Islet of Langerhans (tissue), 1 donor: ENCODE results near the gene FBXL14.
"Not testable (repeated sequence)": the region's sequence is repeated elsewhere in the genome, so short reads cannot be mapped to it uniquely, and the experiment has no call there.

Experiments
- FAIRE-seq: peaks from one replicate; lab custom pipeline; 2011; peaks lifted over from hg19 to GRCh38; lab: Jason Lieb, UNC

The FBXL14 gene

DNA sequence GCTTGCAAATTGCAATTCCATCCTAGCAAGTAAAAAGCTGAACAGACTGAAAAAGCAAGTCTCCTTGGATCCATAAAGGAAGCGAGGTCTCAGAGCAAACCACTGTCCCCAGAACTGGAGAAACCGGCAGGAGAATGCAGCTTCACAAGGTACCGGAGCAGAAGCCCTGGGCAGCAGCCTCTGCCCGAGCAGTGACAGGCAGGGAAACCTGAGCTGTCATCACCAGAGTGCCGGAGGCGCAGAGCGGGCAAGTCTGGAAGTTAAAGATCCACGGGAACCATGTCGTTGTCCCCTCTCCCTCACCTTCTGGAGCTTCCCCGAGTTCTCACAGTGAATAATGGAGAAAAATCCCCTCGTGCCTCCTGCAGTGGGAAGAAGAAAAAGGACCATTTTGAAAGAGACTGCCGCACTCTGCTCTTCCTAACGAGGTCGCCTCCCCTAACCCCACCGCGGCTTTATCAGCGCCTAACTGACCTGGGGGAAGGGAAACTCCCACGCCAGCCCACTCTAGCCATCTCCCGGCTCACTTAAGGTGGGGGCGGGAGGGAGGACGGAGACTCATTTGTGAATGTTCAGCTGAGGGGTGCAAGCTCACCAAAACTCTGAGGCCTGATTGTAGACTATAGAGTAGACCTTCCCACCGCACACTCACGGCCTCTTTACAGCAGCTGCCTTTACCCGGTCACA is 27.8 kb downstream of the FBXL14 start:
- no peak for FAIRE-seq

DNA sequence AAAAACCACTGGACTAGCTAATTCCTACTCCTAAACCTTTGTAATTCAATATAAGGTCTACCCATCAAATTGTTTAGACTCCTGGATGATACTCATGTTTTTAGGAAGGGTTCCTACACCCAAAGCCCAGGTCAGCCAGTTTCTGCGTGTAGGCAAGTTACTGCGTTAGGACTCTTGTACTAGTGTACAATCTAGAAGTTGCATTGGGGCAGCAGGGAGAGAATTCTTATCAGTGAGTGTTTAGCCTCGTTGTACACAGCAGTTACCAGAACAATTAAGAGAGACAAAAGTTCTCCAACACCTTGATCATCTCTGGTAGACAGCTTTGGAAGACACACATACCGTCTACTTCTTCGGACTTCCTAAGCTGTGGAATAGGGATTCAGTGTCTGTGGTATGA is 29.2 kb downstream of the FBXL14 start:
- no peak for FAIRE-seq

DNA sequence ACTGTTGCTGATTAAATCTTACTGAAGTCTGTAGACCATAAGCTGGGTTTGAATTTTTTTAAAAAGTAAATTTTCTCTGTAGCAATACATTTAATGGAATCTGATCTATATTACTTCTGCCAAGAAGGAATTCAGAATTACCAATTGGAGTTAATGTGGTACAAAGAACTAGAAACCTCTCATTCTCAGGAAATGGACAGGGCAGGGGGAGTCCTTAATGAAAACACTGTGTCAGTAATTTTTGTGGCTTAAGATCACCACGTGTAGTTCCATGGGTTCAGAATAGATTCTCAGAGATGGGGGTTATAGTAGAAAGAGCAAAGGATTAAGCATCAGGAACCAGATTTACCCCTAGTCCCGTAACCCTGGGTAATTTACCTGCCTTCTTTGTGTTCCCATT is 30.3 kb downstream of the FBXL14 start:
- no peak for FAIRE-seq

DNA sequence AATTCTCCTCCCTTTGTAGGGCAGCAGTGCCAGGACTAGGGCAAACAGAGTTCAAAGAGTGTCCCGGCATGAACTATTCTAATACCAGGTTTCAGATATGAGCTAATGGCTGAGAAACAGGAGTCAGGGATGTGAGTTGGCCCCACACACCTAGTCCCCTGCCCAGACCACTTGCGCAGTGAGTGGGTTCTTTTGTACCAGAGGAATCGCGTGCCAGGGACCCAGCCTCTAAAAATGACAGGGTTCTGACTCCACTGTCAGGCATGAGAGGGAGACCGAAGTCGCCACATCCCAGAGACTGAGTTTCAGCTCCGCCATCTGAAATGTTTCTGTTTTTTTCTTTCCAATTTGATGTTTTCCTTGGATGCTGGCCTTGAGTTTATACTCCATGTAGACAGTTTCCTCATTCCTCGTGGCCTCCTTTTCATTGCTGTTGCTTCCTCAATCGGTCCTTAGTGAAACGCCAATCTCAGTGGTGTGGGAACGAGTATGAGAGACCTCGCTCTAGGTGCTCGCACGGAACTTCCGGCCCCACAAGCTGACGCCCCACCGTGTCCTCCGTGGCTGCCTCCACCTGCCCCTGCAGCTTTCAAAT is 31.5 kb downstream of the FBXL14 start:
- FAIRE-seq: no peak

DNA sequence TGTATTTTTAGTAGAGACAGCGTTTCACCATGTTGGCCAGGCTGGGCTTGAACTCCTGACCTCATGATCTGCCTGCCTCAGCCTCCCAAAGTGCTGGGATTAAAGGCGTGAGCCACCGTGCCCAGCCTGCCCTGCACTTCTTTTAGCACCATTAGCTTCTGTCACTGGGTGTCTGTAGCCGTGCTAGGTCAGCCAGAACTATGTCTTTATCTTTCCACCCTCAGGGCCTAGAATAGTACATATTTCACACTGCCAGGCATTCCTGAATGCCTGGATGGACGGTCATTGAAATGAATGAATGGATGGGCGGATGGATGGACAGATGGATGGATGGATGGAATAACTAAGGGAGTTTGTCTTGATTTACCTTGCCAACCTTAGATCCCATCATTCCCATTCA is 33.7 kb downstream of the FBXL14 start:
- FAIRE-seq: no peak

DNA sequence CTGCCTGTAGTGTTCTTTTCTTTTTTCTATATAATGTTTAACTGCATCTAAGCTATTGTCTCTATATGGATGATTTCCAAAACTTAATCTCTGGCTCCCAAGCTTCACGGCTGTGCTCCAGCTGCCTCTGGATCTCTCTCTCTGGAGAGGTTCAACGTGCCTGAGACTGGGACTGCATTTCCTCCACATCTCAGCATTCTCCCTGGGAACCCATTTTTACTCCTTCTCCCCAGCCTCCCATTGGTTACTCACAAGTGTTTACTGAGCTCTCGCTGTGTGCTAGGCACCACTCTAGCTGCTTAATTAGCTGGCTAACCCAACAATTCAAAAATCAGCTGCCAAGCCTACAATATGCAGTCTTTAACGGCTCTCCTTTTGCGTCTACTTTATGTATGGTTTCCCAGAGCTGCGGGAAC is 34.7 kb downstream of the FBXL14 start:
- no peak for FAIRE-seq

DNA sequence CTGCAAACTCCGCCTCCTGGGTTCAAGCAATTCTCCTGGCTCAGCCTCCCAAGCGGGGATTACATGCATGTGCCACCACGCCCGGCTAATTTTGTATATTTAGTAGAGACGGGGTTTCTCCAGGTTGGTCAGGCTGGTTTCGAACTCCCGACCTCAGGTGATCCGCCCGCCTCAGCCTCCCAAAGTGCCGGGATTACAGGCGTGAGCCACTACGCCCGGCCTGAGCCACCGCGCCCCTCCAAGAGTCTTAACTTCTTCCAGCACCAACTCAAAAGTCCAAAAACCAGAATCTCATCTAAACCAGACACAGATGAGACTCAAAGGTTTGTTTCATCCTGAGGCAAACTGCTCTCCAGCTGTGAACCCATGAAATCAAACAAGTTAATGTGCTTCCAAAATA is 36.3 kb downstream of the FBXL14 start:
- not testable (repeated sequence) for FAIRE-seq

DNA sequence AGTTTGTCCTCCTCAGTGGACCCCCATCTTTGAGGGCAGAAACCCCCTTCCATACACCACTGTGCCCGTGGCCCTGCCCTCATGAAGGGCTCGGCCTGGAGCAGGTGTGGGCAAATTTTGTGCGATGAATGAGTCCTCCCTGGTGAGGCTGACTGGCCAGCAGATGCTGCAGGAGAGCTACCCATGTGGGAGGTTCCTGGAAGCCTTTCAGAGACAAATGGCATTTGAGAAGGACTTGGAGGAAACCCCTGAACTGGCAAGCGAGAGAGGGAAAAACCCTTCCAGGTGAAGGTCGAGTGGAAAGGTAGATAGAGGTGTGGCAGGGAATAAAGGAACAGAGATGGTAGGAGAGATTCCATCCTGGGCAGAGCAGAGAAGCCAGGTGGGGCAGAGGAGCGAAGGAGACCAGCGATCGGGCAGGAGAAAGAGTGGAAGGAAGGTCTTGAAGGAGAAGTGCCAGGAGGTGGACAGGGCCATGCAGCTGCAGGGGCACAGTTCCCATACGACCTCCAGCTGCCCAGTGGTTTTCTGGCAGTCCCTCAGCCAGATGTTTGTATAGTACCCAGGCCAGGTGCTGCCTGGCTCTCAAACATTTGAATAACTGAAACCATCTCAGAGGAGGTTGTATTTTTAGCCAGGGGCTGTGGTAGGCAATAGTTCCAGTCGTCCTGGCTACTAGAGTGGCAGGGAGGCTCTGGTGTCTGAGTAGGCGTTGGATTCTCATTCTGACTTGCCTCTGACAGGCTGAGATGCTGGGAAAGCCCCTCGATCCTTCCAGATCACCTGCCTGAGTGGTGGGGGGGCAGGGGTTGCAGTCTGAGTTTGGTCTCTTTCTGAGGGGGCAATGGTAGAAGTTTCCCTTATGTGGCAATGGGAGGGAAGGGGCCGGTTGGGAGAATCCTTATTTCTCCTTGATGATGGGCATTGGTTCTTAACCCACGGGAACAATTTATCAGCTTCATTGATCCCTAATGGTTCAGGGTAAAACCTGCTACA is 40.1 kb downstream of the FBXL14 start:
- FAIRE-seq: no peak

DNA sequence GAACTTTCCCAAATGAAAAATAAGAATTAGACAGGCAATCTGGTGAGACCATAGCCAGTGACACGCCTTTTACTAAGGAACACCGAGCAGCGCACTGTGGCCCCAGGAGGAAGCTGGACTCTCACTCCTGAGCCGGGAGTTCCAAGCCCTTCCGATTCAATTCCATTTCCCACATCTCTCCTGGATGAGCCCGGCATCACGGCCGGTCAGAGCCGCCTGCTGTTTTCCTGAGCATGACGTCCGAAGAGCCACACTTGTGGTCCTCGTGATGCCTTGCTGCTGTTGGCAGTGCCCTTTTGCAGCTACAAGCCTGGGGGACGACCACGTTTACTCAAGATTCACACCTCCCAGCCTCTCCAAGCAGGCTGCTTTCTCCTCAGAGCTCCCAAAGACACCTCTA is 40.8 kb downstream of the FBXL14 start:
- no peak for FAIRE-seq

DNA sequence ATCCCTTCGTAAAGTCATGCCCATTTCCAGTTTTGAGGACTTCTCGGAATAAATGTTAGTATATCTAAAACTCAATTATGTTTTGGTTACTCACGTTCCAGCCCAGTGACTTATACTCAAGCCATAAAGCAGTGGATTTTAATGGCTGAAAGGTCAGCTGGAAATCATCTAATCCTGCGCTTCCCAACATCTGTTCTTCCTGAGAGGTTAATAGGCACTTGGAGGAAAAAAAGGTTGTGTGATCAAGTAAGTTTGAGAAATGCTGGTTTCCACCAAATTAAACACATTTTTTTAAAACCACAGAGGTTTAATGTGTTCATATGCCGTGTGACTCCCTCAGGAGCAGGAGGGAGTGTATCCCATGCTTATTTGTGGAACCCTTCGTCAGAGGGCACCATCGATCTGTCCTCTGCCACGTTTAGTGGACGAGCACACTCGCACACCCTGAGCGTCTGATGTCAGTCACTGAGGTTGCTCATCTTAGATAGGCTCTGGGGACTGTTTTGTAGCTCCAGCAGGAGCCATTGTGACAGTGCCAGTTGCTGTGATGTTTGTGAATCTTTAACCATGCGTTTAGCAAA is 41.4 kb downstream of the FBXL14 start:
- FAIRE-seq: no peak

DNA sequence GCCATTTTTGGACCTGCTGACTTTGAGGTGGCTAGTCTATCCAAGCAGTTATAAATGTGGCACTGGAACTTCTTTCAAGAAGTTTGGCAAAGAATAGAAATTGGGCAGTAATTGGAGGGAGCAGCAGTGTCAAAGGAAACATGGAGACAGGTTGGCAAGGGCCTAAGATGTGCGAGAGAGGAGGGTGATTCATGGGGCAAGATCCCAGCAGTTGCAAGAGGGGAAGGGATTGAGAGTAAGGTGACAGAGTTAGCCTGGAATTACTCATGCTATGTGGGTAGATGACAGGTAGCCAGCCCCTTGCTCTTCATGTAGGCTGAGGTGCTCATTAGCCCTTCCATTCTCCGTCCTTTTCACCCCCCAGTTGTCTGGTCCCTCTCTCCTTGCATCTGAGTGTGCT is 42.2 kb downstream of the FBXL14 start:
- FAIRE-seq: no peak

DNA sequence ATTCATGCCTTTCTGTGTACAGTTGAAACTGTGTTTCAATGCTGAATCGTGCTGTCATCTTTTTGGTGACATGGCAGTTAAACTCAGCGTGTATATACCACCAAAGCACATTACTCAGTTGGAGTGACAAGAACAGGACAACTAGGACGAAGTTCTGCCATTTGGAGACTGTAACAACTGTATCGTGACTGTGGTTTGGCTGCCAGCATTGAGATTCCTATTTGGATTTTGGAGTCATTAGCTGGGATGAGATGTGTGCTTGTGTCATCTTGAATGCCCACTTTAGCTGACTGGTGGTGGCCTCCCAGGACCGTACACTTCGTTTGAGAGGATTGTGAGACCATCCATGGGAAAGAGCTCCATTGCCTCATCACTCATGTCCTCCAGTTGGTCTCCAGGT is 42.9 kb downstream of the FBXL14 start:
- no peak for FAIRE-seq

DNA sequence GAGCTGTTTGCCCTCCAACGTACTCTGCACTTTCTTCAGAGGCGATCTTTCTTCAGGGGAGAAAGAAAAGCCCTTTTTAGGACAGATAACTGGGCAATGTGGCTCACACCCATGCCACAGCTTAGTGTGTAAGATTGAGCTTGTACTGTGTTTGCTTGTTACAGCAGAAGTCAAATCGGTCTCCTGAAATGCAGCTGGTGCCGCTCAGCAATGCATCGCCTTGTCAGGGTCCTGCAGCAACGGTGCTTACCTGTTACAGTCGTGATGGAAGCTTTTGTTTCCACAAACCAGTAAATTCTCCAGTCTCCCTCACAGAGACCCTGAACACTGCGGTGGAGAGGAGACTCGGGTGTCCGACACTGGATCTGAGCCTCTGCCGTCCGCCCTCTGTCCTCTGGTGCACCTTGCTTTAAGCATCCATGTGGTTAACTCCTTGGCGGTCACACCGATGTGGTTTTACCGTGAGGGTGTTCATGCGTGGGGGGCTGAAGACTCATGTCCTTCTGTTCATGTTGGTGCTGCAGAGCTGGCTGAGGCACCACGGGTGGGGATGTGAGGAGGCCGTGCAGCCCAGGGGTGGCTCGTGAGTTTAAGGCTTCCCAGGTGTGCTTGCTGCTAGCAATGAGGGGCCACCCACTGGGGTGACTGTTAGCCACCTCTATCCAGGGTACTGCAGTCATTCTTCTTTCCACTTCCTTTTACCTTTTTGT is 47.3 kb downstream of the FBXL14 start:
- no peak for FAIRE-seq

DNA sequence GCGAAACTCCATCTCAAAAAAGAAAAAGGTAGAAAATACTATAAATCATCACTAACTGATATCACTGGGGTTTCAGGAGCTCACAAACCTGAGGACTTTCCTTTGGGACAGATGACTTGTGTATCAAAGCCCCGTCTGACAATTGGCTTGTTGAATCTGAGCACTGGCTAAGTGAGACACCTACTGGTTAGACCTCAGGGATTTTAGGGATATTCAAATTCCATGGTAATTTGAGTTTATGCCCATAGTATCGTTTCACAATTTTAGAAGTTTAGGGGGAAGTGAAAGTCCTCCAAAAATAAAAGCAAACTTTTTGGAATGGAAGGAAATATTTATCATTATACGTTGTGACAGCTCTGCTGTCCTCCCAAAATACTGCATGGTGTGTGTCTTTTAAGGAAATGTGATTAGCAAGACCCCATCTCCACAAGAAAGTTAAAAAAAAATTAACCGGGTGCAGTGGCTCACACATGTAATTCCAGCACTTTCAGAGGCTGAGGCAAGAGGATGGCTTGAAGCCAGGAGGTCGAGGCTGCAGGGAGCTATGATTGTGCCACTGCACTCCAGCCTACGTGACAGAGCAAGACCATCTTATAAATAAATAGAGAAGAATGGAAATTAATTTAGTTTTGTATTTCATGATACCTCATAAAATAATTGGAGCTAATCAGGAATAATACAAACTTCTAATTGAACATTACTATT is 49.2 kb downstream of the FBXL14 start:
- no peak for FAIRE-seq

DNA sequence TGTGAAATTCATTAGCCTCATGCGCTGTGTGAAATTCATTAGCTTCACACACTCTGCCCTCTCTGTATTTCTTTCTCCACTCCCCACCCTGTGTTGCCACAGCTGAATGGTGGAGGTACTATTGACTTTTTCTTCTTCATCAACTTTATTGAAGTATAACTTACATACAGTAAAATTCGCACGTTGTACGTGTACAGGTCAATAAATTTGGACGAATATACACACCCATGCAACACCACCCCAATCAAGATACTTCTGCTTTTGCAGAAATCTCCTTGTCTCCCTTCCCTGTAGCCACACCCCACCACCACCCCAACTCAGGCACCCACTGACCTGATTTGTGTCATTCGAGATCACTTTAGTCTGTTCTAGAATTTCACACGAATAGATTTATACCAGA is 51.8 kb downstream of the FBXL14 start:
- FAIRE-seq: no peak

DNA sequence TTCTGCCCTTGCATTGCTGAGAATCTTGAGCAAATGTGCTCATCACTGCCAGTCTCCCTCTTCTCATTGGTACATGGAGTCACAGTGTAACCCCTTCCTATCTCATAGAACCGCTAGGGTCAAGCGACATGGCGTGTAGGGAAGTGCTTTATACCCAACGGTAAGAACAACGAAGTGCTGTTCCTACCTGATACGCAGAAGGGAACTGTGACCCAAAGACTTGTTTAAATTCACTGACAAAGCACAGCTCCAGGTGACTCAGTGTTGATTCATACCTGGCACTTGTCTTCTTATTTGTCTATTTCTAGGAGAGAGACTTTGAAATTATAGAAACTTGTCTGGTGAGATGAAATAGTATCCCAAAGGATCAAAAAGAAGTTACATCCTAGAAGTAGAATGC is 53.7 kb downstream of the FBXL14 start:
- no peak for FAIRE-seq

DNA sequence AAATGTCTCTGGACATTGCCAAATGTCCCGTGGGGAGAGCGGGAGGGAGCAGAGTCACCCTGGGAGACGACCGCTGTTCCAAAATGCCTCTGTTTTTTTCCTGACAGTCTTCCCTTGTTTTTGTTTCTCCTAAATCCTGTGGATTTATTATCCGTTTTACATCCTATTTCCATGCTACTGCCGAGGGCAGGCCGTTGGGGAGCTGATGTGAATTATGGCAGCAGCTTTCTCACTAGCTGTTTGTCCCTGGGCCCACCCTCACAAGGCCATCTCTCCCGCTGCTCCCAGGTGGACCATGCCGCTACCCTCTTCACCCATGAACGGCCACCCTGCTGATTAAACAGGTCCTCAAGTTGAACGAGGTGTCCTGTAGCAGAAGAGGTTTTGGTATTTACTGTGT is 55.2 kb downstream of the FBXL14 start:
- no peak for FAIRE-seq

DNA sequence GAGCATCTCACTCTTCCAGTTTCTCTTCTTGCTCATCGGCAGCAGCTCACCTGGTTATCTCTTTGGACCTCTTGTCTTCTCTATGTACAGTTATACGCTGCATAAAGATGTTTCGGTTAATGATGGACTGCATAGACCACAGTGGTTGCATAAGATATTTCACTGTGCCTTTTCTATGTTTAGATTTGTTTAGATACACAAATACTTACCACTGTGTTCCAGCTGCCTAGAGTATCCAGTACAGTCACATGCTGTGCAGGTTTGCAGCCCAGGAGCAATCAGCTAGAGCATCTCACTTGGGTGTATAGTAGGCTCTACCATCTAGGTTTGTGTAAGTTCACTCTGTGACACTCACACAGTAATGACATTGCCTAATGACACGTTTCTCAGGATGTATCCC is 57.6 kb downstream of the FBXL14 start:
- no peak for FAIRE-seq

DNA sequence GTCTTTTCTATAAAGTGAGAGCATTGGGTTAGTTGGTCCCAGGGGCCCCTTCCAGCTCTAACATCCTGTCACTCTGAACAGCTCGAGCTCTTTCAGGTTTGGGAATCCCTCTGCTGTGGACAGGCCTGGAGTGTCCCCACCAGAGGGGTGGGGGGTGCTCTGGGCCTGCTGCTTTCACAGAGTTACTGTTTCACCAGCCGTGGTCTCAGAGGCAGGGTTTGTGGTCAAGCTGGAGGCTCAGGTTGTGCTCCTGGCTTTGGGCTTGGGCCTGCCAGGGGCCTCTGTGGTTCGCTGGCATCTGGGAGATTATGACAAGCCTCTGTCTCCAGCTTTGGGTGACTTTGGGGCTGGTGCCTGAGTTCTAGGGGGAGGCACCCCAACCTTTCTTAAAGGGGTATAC is 59.6 kb downstream of the FBXL14 start:
- no peak for FAIRE-seq

DNA sequence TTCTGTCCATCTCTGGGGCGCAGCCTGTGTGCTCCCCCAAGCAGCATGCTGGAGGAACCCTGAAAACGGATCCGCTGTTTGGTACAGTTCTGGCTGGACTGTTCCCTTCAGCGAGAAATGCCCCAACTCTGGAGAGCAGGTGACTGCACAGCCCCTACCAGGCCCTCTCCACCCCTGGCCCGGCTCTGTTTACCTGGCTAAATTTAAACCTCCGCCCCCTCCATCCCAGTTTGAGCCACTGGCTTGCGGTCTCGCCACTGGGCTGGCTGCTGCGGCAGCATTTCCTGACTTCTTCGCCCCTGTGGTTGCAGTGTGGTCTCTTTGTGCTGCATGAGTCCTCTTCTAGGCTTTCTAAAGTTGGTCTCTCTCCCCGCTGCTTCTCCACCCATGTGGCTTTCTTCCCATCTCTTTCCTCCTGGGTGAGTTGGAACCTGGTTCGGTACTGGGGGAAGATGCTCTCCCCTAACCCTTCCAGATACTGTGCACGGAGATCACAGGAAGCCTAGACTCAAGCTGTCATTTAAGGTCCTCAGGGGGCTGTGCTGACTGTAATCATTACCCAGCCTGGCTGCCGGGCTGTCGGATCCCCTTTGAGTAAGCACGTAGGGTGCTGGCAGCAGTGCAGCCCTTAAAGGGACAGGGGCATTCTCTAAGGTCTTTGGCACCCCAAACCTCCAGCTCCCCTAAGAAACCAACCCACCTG is 60.6 kb downstream of the FBXL14 start:
- no peak for FAIRE-seq

DNA sequence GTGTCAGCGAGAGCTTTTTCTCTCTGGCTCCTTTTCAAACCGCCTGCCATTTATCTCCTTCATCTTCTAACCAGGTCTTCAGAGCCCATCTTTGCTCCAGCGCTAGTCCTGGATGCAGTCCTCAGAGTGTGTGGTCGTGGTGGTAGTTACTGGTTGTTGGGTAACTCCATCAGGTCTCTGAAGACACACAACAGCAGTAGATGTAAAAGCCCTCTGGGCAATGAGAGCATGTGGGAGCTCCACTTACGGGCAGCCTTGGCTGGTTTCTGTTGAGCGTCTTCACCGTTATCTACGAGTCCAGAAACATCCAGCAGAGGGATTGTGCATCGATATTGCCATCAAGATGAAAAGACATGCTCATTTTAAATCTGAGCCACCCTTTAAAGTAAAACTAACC is 61.2 kb downstream of the FBXL14 start:
- no peak for FAIRE-seq
